Epidermal melanocyte (primary cell): Measurements from ENCODE around the gene FHL2.

Experiments used
- DNase-seq: peaks from one replicate; pipeline ENCODE4 v3.0.0; 2011; ENCODE audit warnings: low spot score; ENCODE audit not compliant: insufficient read length

FHL2 gene

DNA sequence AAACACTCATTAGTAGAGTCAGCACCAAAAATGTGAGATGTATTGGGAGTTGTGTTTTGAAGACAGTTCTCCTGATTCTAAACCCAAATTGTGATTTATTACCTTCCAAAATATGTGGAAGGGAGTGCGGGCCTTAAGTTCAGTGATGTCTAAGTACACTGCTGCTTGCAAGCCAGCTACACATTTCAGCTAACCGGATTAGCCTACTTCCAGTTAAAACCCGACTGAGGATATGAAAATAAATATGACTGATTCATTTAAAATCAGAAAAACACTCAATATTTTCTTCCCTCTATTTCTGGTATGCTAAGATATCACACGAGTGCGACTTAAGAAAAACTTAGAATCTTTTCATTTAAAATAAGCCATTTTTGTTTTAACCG is 907 bp downstream of the FHL2 start:
- DNase-seq: no peak

DNA sequence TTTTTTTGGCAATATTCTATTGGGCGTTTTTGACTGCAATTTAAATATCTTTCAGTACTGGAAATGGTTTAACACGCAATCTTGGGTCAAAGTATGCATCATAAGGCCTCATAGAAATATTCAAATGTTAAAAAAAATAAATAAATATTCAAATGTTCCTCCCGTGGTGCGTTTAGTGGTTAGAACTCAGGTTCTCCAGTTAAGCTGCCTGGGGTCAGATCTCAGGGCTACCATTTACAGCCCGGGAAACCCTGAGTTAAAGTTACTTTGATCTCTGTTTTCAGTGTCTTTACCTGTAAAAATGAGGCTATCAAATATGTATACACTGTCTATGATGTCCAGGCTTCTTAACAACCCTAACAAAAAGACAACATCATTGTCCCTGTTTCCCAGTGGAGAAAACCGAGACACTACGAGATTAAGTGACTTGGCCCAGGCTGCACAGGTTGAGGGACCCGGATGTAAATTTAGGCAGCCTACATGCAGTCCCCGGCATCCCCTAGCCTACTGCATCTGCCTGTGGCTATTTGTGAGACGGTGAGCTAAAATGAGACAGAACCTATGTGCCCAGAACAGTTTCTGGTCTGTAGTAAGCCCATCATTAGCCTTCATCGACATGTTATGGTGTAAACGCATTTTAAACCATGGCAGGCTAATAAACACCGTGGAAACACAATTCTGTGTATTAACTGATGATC is 1.7 kb downstream of the FHL2 start:
- DNase-seq: no peak

DNA sequence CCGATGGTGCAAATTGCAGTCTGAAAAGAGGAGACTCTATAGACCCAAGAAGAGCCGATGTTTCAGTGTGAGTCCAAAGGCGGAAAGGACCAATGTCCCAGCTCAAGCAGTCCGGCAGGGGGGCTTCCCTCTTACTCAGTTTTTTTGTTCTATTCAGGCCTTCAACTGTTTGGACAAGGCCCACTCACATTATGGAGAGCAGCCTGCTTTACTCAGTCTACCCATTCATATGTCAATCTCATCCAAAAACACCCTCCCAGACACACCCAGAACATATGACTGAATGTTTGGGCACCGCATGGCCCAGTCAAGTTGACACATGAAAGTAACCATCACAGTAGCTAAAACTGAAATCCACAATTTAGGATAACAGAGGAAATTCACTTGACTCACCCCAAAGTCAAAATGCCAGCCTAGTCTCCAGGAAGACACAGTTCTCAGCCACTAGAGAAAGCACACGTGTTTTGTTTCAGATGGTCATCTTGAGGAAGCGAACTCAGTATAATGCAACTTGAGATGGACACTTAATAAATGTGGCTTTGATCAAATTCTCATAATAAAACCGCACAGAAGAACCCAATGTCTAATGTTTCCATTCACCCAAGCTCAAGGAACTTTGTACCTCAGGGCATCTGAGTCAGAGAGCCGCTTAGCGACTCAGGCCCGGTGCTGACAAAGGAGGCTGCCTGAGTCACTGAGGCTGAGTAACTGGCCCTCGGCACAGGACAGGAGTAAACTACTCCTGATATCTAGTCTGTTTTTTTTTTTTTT is 2.4 kb downstream of the FHL2 start:
- peak; percentile 84 for DNase-seq

DNA sequence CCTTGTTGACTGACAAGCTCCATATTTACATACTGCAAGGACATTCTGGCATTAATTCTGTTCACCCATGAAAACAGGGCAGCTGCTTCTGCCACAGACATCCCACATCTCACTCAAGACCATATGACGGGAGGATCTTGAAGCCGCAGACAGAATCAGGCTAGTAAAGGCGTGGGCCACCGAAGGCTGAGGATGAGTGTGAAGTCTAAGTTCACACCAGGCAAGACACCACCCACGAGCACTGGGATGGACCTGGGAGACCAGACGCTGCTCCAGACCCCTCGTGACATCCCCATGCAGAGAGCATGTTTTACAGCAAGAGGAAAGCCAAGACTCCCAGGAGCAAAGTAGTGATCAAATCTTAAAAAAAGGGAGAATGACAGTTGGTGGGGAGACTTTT is 3.2 kb downstream of the FHL2 start:
- no peak for DNase-seq

DNA sequence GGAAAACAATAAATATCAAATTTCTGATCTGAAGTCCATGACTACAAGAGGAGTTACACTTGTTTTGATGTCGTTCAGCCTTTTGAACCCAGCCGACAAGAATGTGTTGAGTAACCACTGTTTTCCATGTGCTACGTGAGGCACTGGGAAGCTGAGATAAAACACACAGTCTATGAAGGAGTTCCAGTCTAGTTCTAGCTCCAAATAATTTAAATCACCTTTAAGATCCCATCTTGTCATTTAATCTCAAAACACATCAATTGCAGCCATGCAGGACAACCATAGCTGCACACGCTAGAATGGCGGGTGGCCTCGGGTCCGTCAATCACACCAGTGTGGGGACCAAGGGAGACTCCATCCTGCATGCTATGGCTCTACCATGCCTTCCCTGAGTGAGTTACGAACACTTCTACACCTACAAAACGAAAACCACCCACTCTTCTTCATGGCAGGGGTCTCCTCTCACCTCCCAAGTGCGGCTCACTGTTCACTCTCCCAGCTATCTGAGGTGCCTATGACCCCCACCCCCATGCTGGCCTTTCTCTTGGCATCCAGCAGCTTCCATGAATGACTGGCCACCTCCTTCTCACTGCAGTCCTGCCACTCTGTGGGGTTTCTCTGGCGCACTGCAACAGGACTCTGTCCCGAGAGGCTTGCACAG is 3.8 kb downstream of the FHL2 start:
- no peak for DNase-seq

DNA sequence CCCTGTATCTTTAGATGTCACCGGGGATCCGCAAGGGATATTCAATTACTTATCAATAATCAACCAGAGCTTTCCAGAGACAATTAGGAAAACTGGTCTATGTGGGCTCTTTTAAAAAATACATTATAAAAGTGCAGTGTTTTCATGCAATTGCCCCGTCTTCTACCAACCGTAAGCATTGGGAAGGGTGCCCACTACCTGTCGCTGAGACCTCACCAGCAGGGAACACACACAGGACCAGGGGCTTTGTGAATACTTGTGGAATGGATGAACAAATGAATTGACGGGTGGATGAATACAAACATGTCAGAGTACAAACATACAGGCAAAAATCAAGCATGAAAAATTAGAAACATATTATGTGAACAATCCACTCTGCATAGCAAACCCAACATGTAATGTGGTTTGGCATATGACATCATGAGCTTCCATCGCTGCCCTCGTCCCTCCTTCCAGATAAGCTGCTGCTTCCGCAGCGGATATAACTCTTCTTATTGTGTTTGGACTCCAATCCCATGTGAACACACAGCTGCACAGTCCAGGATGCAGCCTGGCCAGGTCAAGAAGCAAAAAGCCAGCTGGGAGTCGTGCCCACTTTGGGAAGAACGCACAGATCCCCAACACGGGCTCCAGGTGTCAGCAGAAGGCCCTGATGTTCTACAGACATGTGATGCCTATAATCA is 5.3 kb downstream of the FHL2 start:
- DNase-seq: no peak

DNA sequence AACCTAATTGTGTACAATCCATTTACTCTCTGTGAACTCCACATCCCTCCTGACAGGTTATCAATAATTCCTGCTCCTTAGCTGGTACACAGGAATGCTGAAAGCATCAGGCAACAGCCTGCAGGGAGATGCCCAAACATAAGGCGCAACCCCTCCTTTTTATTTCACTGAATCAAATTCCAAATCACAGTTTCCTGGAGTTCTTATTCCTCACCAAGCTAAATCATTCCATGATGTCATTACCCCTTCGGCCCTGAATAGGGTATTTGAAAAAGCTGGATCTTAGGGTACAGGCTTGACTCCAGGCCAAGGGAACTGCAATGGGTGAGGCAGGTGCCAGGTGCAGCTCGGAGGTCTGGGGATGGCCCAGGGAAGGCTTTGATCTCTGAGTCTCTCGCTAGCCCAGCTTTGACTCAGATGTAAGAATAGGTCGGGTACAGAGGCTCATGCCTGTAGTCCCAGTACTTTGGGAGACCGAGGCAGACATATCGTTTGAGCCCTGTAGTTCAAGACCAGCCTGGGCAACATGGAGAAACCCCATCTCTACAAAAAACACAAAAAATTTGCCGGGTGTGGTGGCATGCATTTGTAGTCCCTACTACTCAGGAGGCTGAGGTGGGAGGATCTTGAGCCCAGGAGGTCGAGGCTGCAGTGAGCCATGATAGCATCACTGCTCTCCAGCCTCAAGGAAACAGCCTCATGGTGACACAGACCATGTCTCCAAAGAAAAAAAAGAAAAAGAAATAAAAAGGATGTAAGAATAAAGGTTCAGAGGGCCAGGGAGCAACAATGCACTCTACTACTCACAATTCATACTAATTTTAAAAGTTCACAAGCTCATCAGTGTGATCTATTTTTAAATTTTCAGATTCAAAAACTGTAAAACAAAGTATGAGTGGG is 6.8 kb downstream of the FHL2 start:
- no peak for DNase-seq

DNA sequence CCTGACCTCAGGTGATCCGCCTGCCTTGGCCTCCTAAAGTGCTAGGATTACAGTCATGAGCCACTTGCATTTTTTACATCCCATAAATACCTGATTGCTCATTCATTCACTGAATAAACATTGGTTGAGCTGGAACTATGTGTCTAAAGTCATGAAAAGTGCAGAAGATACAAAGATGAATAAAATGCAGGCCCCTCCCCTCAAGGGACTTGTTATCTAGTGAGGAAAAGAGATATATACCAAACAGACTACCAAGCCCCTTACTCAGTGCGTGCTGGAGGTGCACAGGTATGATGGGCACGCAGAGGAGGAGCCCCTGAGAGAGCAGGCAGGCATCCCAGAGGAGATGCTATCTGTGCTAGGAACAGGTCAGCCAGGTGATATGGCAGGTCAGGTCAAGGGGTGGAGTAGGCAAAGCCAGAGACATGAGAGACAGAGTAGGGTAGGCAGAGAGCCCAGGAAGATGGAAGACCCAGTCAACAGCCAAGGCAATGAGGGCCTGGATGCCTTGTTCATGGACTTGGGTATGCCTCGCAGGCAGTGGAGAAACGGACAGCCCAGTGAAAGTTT is 7.7 kb downstream of the FHL2 start:
- DNase-seq: no peak

DNA sequence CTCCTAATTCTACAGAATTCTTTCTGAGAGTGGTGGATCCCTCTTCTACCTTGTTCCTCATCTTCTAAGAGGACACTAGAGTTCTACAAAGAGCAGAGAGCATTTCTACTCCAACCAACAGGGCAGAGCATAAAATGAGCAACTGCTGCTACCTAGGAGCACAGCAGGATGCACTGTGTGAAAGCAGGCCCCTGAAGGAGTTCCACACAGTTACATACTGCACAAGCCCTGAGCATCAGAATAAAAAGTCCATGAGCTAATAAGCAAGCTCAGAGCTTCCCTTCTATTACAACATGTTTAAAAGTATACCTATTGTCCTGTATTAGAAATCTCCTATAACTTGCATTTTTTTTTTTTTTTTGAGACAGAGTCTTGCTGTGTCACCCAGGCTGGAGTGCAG is 8.4 kb downstream of the FHL2 start:
- no peak for DNase-seq

DNA sequence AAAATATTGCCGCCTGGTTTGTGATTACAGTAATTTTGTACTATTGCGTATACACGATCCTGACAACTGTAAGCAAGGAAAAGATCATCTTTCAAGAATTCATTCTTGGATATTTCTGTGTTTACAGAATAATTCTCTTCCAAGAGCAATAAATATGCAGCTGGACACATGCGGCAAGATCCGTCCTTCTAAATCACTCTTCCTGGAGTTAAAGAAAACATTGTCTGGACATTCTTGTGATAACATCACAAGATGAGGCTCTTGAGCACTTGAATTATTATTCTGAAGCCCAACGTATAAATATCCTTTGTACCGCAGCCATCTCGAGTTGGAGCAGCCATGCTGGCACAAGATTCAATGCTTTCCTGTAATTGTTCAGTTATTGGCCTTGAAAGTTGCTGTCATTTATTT is 9.9 kb downstream of the FHL2 start:
- peak; percentile 50 for DNase-seq

DNA sequence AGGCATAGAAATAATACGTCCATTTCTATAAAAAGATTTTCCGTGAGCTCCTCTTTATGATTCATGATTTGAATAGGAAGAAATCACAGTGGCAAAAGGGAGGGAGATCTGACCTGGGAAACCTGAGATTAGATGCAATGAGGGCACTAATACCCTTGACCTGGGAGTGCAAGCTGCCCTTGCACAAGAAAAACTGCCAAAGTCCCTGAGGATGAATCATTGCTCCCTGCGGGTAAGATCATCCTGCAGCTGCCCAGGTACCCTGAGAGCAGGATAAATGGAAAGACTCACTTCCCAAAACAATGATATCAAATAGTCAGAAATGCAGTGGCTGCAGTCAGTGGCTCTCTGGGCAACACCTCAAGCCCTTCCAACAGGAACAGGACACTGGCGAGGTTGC is 11.6 kb downstream of the FHL2 start:
- no peak for DNase-seq

DNA sequence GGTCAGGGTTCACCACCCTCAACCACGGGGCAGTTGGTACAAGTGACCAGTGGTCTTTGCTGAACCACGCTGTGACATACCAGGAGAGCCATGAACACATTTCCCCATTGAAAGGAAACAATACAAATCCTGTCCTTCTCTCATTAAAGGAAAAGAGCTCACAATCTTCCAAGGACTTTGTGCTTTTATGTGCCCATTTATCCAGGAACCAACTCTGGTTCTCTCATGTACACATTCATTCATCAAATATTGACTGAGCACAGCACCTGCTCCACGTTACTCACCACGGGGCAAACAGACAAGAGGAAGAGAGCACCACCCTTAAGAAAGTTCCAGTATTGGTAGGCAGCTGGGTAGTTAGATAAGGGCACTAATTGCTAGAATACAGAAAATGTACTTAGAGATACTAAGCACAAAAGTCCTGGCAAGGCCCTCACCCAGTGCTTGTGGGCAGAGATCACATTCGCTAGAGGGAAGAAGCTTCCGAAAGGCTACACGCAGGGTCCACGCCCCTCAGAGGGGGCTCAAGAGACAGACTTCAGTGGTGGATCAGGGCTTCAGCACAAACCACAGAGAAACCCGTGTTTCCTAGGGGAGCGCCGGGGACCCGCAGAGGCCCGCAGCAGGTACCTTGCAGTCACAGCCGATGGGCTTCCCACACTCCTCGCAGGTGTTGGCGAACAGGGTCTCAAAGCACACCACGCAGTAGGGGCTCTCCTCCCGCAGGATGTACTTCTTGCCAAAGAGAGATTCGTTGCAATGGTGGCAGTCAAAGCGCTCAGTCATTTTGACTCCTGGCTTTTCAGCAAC is 12.9 kb downstream of the FHL2 start:
- DNase-seq: no peak

DNA sequence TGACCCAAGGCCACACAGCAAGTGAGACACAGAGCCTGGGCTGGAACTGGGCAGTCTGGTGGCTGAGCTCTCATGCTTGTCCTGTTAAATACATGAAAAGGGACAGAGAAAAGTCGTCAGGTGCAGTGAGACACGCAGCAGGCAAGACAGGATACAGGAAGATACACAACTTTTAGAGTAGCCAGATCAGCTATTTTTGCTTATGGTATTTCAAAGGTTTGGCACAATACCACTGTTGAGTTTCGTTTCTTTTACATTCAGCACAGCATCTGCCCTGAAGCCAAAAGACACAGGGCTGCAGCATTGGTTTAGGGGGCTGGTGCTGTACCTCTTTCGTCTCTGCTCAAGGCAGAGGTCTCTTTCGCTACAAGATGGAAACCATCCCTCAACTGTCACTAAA is 14.0 kb downstream of the FHL2 start:
- no peak for DNase-seq

DNA sequence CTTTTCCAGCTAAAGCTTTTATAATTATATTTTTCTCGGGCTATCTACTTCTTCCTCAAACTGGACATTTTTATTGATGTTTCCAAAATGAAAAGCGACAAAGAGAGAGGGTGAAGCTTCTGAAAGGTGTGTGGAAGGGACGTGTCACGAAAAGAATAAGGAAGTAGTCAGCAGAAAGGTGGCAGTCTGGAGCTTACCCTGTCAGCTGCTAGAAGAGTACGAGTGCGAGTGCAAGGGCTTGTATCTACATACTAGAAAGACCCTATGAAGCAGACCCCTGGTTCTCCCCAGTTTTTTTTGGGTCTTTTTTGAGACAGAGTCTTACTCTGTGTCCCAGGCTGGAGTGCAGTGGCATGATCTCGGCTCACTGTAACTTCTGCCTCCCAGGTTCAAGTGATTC is 14.6 kb downstream of the FHL2 start:
- DNase-seq: no peak

DNA sequence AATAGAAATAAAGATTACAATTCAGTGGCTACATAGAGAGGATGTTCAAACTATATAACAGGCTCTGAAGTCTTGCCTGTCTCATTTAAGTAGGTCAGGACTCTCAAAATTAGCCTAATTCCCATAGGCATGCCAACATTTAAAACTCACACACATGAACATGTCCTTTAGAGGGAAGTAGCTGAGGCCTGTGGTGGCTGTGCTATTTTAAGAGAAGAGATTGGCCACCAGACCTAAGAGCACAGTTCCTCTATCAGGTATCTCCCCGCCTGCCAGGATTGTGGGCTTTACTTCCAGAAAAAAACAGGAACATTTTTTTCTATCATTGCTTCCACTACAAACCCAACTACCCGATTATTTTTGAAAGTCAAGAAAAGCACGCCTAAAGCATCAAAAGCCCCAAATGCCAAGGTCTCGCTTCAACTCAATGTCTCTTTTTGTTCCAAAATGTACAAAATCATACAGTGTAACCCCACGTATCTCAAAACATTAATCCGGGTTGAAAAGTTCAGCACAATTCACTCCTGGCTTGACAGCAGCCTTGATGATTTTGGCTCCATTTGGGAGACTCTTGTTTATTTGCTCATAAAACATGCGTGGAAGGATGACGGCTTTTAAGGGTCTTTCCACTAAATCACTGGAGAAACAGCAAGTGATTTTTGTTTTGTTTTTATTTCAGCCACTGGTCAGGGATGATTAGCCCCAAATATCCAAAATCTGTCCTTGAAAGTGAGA is 15.3 kb downstream of the FHL2 start:
- DNase-seq: no peak

DNA sequence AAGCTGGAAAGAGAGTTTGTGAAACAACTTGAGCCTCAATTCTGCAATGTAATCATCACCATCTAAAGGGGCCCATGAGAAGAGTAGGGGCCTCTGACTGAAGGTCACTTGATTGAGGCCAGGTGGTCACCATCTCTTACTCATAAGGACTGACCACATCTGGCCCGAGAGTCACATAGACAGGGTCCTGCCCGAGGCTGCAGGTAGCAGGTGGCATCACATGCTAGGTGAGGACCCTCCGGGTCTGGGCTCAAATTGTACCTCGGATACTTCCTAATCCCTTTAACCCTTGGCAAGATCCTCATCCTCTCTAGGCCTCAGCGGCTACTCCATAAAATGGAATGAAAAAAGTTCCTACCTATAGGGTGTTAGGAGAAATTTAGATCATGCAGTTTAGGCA is 16.7 kb downstream of the FHL2 start:
- DNase-seq: no peak

DNA sequence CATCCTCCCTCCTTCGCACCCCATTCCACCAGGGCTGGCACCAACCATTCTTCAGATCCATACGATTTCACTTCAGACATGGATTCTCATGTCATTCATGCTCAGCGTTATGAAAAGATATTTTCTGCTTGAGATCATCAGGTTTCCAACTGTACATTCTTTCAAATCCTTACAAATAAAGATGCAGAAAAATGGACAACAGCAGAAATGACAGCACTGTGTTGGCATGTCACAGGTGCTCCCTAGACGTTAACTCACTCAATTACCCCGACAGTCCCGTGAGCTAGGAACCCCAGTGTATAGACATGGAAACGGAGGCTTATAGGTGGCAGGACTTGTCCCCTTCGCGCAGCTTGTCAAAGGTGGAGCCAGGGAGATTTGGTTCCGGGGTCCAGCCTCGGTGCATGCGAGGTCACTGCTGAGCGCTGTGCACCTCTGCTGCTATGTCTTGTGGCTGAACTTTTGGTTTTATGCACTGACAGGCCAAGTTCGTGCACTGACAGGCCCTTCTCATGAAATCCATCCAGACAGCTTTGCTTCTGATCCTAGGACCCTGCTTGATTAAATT is 17.7 kb downstream of the FHL2 start:
- no peak for DNase-seq

DNA sequence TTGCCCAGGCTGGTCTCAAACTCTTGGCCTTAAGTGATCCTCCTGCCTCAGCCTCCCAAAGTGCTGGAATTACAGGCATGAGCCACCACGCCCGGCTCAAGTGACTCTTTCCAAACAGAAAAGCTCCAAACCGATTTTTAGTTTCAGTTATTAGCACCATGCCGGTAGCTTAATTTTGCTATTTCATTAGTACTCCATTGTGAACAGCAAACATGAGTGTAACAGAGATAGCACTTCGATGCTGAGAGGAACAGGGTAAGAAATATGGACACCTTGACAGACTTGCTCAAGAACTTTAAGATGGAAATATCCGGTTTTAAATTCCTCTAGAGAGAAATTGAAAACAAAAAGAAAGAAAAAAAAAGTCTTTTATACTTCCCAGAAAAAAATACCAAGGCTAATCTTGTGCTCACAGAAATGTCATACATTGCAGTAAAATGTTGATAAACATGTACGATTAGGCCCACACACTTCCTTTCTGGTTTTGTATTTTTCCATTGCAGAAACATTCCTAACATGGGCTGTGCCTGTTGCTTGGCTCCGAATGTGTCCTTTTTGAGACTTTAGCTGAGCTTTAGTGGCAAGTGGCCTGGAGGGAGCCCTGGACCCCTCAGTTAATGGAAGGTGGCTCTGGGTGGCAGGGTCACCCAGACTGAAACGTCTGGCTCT is 18.3 kb downstream of the FHL2 start:
- DNase-seq: no peak
